Stimulated activated CD8-positive, alpha-beta memory T cell treated with anti-CD3 and anti-CD28 coated beads, Interleukin-4, amount 100 ng/mL, for 1 hour (primary cell): ENCODE data around the gene CFAP45.

Experiments used
- DNase-seq, 2 donors: peaks; one replicate each; pipeline ENCODE4 v3.0.0-alpha.2; 2020; ENCODE audit warnings: low read depth in 2 of 2, low spot score in 1 of 2

Gene CFAP45

GRCh38 chr1:159936273-159936904 lies 36.4 kb upstream of the CFAP45 start:
- DNase-seq, result peak; percentile 73 to 79

DNA sequence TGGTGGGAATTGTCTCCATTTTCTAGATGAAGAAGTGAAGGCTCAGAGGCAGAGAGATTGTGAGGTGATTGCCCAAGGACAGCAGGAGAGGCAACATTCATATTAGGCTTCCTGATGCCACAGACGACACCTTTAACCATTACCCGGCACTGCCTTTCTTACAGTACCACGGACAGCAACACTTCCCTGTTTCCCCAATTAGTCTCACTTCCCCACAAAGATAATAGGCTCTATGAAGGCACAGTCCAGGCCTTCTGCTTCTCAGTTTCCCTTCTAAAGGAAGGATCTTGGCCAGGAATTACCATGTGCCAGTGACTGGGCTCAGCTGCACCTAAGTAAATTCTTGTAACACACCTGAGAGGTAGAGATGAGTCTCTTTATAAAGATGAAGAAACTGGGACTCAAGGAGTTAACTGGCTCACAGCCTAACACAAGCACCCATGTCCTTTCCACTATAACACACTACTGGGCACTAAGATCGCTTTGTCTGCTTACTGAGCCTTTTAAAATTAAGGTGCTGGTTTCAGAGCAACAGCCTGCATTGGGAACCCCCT lies 35.8 kb upstream of the CFAP45 start:
- no peak for DNase-seq

GRCh38 chr1:159935305-159935704 lies 35.3 kb upstream of the CFAP45 start:
- DNase-seq, result no peak

- no peak for DNase-seq
Observed at GRCh38 chr1:159934136-159935039, 34.4 kb upstream of the CFAP45 start.

DNA sequence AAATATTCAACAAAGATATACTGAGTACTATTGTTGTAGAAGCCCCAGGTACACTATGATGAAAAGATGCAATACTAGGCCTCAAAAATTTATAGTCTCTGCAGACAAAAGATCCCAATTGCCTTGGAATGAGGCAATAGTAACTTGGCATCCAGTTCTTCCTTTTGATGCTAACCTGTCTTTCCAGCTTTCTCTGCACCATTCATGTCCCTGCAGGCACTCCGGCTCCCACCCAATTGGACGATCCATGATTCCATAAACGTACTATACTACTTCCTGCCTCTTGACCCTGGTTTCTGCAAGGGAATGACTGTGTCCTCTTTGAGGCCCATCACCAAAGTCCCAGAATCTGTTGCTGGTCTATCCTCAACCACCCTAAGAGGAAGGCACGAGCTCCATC lies 33.4 kb upstream of the CFAP45 start:
- no peak for DNase-seq

DNA sequence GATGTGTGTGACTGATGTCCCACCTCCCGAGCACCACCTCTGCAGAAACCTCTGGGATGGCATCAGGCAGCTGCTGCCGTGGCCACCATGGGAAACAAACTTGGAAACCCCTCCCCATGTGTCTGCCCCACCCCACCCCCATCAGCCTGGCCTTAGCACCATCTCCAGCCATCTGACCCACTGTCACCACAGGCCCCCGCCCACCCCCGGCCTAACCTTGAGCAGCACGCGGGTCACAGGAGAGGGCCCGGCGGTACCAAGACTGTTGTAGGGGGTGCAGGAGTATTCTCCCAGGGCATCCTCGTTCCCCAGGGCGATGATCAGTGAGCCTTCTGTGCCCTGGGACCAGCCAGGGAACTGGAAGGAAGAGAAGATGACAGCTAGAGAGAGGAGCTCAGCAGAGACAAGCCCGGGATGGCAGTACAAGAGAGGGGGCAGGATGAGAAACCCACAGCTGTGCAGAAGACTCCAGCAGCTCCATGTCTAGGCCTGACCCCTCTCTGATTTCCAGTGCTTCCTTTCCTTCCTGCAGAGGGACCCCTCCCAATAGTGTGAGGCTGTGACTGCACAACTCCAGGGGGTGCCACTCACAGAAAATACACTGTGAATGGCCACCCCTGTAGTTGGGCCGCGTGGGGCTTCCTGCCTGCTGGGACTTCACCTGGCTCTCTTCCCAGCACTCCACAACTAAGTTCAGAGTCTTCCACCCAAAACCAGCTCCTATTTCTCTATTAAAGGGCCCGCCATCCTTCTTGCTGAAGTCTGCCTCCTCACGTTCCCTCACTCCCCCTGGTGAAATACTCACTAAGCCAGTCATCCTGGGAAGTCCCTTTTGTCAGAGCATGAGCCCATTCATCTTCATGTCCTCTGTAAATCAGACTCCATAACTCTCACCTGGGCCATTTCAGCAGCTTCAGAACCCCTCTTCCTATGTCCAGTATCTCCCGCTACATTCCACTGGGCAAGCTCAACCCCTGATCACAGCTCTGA lies 32.6 kb upstream of the CFAP45 start:
- DNase-seq, result no peak

DNA sequence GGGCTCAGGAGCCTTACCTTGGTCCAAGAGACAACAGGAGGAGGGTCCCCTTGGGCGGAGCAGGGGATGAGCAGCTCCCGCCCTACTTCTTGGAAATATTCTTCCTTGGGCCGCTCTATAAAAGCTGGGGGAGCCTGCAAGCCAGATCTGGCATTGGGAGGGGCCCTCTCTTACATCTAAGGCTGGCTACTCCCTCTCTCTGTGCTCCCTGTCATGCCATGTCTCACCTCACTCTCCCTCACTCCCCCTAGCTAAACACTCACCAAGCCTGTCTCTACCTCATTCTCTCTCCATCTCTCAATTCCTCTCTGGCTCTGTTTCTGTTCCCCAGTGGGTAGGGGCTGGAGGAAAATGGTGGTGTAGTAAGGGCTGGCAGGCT lies 31.8 kb upstream of the CFAP45 start:
- no peak for DNase-seq

GRCh38 chr1:159931101-159931794 lies 31.3 kb upstream of the CFAP45 start:
- DNase-seq, result no peak

GRCh38 chr1:159930634-159931033 lies 30.7 kb upstream of the CFAP45 start:
- DNase-seq, result no peak

GRCh38 chr1:159930216-159930615 lies 30.3 kb upstream of the CFAP45 start:
- no peak for DNase-seq

DNA sequence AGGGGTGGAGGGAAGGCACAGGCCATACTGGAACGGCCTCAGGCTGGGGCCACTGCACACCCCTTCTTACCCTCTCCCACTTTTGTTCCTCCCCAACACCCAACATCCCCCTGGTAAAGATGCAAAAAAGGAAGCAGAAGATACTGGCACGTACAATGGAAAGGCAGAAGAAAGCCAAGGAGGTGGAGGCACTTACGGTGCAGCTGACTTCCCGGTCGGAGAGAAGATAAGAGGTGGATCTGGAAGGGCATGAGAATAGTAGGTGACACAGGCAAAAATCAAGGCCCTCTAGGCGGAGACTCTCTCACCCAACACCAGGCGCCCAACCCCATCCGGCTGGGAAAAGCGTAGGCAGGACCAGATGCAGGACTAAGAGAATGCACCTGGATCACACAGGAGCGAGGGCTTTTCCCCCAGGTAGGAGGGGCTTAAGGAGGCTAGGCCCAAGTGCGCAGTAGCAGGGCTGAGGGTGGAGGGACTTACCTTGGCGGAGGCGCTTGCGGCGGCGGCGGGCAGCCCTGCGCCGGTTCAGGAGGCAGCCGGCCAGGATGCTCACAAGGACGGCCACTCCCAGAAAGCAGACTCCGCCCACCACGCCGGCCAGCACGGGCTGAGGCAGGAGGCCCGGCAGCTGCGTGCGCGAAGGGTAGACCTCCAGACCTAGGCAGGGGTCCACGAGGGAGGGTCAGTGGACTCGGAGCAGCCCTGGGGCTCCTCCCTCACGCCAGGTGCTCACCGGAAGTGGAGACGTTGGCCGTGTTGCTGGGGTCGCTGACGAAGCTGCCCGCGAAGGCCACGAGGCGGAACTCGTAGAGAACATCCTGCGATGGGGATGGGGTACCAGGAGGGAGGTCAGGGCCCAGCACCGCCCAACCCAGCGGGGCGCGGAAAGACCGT lies 29.4 kb upstream of the CFAP45 start:
- no peak for DNase-seq

DNA sequence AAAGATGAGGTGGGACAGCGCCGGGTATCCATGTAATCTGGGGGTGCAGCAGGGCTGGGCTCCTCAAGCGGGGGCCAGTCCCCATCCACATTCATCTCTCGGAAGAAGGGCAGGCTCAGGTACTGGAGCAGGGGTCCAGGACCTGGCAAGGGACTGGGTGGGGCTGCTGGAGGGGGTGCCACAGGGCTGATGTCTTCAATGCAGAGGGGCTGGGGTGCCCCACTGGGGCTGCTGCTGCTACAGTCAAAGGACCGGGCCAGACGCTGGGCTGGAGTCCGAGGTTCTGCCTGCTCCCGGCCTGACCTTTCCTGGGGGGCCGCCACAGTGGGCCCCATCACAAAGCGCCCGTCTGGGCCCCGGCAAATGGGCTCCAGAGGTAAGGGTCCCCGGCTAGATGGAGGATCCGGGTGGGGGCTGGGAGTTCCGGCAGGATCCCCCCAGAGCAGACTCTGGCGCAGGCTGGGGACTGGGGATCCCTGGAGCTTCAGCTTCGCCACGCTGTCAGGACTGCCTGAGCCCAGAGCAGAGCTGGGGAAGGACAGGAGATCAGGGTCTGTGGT lies 28.6 kb upstream of the CFAP45 start:
- no peak for DNase-seq

- no peak for DNase-seq
Observed at GRCh38 chr1:159927849-159928431, 28.0 kb upstream of the CFAP45 start.

GRCh38 chr1:159927211-159927848 lies 27.4 kb upstream of the CFAP45 start:
- no peak for DNase-seq

GRCh38 chr1:159925719-159926078 lies 25.7 kb upstream of the CFAP45 start:
- DNase-seq, result no peak

GRCh38 chr1:159924791-159925718 lies 25.1 kb upstream of the CFAP45 start, which contains the start of gene TAGLN2:
TAGLN2 (minus strand) TSS chr1:159925507; CDS start chr1:159920509, 4,998 bp downstream.
- DNase-seq, result peak; percentile 73 to 78
